Transverse colon (tissue), 4 donors: Measurements from ENCODE around the gene RPS15A. TPM values are rescaled to one million over a fixed set of nuclear protein-coding genes. Genes with fewer than 3 reads are reported as not detected.
"Not testable (repeated sequence)": the region's sequence is repeated elsewhere in the genome, so short reads cannot be mapped to it uniquely, and the experiment has no call there.

Experiments used
- DNase-seq: peaks from one replicate; pipeline ENCODE4 v3.0.0-alpha.2; 2019
- H3K27ac ChIP-seq, 4 donors: fragments of 200-600 bp; sonication (generic); 2 replicates each; pipeline ENCODE4 v1.5.1; 2016 to 2018; ENCODE audit warnings: inconsistent platforms in 4 of 4
- H3K27me3 ChIP-seq: fragments of 200-600 bp; sonication (generic); 2 replicates; pipeline ENCODE4 v1.5.1; 2017; ENCODE audit warnings: inconsistent platforms
- H3K36me3 ChIP-seq, 4 donors: fragments of 200-600 bp; sonication (generic); 2 replicates each; pipeline ENCODE4 v1.5.1; 2017 to 2019; ENCODE audit warnings: inconsistent platforms in 4 of 4
- H3K4me1 ChIP-seq, 4 donors: fragments of 200-600 bp; sonication (generic); 2 replicates each; pipeline ENCODE4 v1.5.1; 2017 to 2020; ENCODE audit warnings: inconsistent platforms in 4 of 4
- H3K4me3 ChIP-seq, 4 donors: fragments of 200-600 bp; sonication (generic); 1 replicate in 1 of 4; 2 replicates in 3 of 4; pipeline versions ENCODE4 v1.5.1 to v1.6.1; 2017 to 2019; ENCODE audit warnings: inconsistent platforms in 4 of 4
- H3K9me3 ChIP-seq, 2 donors: fragments of 200-600 bp; sonication (generic); 2 replicates each; pipeline ENCODE4 v1.5.1; 2017 to 2019; ENCODE audit warnings: inconsistent platforms in 2 of 2
- WGBS, 2 donors: methylation state at CpG; one replicate each; pipeline ENCODE4 v1.1.5; 2018; ENCODE audit warnings: low coverage in 1 of 2; 5-methylcytosine and 5-hydroxymethylcytosine counted together
- in situ Hi-C, 4 donors: fragments of 200-750 bp; cut with MboI; loops; one replicate each; pipeline versions ENCODE4 v1.15.0 to v1.15.1; 2017; ENCODE audit warnings: low sequenced_read_pairs in 3 of 4, low pct_ligation_motif_present in 1 of 4, low pct_unique_long_range_greater_than_20kb in 1 of 4
- intact Hi-C: fragments of 100-400 bp; cut with DNase I; formaldehyde crosslinking; loops from one replicate; pipeline ENCODE4 v1.15.1; 2023; ENCODE audit warnings: low total_unique reads
- total RNA-seq, 4 donors: library from RNA; depleted of rRNA; stranded (reverse); fragments of >200 nt; gene quantifications; one replicate each; pipeline ENCODE4 v1.1.0, GENCODE V29; 2016

The RPS15A gene
- total RNA-seq, 4 donors from 2014 or later = 885 to 1,418 (median 1,010) TPM

DNA sequence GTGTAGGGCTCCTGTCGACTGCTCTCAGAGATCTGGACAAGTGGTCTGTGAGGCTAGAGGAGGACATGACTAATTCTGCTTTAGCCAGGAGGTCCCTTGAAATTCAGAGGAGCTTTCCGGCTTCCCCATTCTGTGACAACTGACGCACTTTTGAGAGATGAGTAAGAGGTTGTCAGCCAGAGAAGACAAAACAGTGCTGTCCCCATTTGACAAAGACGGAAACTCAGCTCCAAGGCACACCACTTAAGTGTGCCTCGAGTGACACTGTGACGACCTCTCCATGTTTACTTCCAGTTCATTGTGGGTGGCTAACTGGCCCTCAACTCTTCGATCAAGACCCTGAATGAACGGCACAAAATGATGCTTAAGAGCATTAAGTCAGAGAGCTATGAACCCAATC lies 47.3 kb downstream of the RPS15A start:
- H3K27ac ChIP-seq, in situ Hi-C loops, H3K4me3 ChIP-seq, DNase-seq, H3K4me1 ChIP-seq, H3K9me3 ChIP-seq, H3K27me3 ChIP-seq, H3K36me3 ChIP-seq, intact Hi-C loops: not testable (repeated sequence)
- 61% methylated on average over 3 of the region's 8 CpGs; no CpG with 5 or more reads in 1 of the 2 donors for WGBS, 2 donors

- H3K27ac ChIP-seq, H3K9me3 ChIP-seq, in situ Hi-C loops, H3K4me3 ChIP-seq, H3K36me3 ChIP-seq, H3K4me1 ChIP-seq, H3K27me3 ChIP-seq, DNase-seq, intact Hi-C loops: not testable (repeated sequence)
- whole genome bisulfite sequencing, 2 donors = no CpG with 5 or more reads among the region's 3 CpGs
Measured at GRCh38 chr16:18740027-18740426, 50.1 kb downstream of the RPS15A start.

DNA sequence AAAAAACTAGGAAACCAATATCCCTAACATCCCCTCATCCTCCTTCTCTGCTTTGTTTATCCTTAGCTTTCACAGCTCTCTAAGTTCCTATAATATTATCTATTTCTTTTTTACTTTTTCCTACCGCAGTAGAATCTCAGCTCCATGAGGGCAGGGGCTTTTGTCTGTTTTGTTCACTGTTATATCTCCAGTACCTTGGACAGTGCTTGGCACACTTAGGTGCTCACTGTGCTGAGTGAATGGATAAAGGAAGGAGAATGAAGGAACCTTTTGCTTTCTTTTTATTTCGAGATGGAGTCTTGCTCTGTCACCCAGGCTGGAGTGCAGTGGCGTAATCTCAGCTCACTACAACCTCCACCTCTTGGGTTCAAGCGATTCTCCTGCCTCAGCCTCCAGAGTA lies 51.4 kb downstream of the RPS15A start:
- WGBS, 2 donors = 80 to 85% methylated on average over 1 to 4 of the region's 4 CpGs
- in situ Hi-C loops, H3K36me3 ChIP-seq, H3K4me1 ChIP-seq, H3K27ac ChIP-seq, H3K27me3 ChIP-seq, H3K4me3 ChIP-seq, intact Hi-C loops, H3K9me3 ChIP-seq, DNase-seq: not testable (repeated sequence)

DNA sequence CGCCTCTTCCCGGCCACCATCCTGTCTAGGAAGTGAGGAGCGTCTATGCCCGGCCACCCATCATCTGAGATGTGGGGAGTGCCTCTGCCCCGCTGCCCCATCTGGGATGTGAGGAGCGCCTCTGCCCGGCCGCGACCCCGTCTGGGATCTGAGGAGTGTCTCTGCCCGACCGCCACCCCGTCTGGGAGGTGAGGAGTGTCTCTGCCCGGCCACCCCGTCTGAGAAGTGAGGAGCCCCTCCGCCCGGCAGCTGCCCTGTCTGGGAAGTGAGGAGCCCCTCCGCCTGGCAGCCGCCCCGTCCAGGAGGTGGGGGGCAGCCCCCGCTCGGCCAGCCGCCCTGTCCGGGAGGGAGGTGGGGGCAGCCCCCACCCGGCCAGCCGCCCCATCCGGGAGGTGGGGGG lies 55.9 kb downstream of the RPS15A start:
- H3K4me3 ChIP-seq, H3K36me3 ChIP-seq, H3K27me3 ChIP-seq, DNase-seq, in situ Hi-C loops, intact Hi-C loops, H3K27ac ChIP-seq, H3K9me3 ChIP-seq, H3K4me1 ChIP-seq: not testable (repeated sequence)
- 98% methylated on average over 23 of the region's 27 CpGs; no CpG with 5 or more reads in 1 of the 2 donors for WGBS, 2 donors

Other genes with a start within 250 kb of the RPS15A start
- gene NOMO2, start 228.2 kb downstream of the RPS15A start, total RNA-seq = 10 to 100 TPM; 18.7 to 90.3 (median 74.1) TPM
- 100 to 1,000 TPM in 3 of 4 donors, 10 to 100 TPM in 1; 73.0 to 232 (median 175) TPM for gene ARL6IP1, start 11.2 kb upstream of the RPS15A start, total RNA-seq
- gene SMG1, start 136.1 kb upstream of the RPS15A start, total RNA-seq = 100 to 1,000 TPM; 115 to 159 (median 127) TPM
- gene TMC7, start 193.6 kb upstream of the RPS15A start, total RNA-seq = 1 to 10 TPM; 4.4 to 9.7 (median 6.2) TPM